Epithelial cell of esophagus (primary cell): ENCODE measurements around the gene RSPRY1.
"Not testable (repeated sequence)": the region's sequence is repeated elsewhere in the genome, so short reads cannot be mapped to it uniquely, and the experiment has no call there.

Experiments used
- DNase-seq: peaks from one replicate; pipeline ENCODE4 v3.0.0; 2010; ENCODE audit warnings: low read depth
- H3K4me3 ChIP-seq: 2 replicates; pipeline ENCODE4 v1.5.1; 2011; ENCODE audit warnings: mild to moderate bottlenecking, low read length, control low read depth
- TF ChIP-seq, protein P1 (sequence below): IDR thresholded peaks from 2 replicates; pipeline ENCODE4 v1.5.1; 2011; ENCODE audit warnings: low read depth, mild to moderate bottlenecking, low read length, control low read depth, inconsistent platforms; ENCODE audit not compliant: insufficient read depth; ENCODE audit errors: missing control alignments

The RSPRY1 gene

DNA sequence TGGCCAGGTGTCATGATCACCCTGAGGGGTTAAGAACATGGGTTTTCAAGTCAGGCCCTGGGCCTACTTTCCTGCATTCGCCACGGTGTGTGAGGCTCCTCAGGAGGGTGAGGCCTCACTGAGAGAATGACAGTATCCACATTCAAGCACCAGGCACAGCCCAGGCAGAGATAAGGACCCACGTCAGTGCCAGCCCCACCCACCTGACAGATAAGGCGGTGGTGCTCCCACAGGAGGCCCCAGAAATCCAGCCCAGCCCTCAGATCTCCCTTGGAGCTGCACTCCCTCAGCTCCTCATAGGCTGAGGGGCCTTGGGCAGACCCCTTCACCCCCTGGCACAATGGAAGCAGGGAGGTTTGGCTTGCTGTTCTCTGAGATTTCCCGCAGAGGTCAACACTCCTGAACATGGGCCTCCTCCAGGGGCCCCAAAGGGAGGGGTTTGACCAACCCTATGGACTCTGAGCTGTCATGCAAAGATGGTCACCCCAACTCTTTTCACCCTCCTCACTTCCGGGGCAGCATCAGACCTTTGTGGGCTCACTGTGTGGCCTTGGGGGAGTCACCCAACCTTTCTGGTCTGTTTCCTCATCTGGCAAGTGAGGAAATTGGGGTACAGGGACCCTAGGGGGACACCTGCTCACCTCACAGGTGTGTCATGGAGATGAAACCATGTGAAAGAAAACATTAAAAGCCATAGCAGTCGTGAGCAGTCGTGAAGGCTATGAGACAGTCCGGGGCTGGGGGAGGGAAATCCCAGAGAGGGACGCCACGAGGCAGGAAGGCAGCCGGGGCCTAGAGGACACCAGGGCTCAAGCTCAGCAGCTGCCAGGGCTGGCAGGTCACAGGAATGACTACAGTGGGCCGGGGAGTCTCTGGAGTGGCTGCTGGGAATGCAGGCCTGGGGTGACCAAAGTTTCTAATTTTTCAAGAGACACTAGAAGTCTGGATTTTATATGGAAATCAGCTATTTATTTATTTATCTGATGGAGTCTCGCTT, 83.0 kb downstream of the RSPRY1 start:
- no peak for DNase-seq
- H3K4me3 ChIP-seq: no peak overlapping the region
- TF ChIP-seq, protein P1, sequence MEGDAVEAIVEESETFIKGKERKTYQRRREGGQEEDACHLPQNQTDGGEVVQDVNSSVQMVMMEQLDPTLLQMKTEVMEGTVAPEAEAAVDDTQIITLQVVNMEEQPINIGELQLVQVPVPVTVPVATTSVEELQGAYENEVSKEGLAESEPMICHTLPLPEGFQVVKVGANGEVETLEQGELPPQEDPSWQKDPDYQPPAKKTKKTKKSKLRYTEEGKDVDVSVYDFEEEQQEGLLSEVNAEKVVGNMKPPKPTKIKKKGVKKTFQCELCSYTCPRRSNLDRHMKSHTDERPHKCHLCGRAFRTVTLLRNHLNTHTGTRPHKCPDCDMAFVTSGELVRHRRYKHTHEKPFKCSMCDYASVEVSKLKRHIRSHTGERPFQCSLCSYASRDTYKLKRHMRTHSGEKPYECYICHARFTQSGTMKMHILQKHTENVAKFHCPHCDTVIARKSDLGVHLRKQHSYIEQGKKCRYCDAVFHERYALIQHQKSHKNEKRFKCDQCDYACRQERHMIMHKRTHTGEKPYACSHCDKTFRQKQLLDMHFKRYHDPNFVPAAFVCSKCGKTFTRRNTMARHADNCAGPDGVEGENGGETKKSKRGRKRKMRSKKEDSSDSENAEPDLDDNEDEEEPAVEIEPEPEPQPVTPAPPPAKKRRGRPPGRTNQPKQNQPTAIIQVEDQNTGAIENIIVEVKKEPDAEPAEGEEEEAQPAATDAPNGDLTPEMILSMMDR: no peak

DNA sequence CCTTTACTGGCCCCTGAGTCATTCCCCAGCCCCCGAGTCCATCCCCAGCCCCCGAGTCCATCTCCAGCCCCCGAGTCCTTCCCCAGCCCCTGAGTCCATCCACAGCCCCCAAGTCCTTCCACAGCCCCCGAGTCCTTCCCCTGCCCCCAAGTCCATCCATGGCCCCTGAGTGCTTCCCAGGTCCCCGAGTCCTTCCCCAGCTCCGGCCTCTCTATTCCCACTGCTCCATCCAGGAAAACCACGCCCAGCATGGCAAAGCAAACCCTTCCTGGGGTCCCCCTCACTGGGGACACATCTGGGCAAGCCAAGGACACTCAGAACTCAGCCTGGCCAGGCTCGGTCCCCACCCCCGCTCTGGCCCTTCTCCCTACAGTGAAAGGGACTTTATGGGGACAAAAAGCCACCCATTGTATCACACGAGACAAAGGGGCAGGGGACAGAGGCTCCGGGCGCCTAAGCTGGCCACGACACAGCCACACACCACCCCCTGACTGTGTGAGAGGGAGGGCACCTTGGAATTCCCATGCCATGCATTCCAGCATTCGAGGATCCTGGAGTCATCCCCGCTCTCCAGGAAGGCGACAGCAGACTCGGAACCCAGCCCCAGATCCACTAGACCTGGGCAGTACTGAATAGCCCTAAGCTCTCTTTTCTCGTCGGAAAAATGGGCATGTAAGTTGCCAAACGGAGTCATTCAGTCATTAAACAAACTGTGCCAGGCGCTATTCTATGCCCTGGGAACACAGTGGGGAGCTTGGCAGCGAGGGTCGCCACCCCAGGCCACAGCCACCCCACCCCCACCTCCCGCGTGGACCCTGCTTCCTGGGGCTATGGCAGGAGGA, 84.3 kb downstream of the RSPRY1 start:
- DNase-seq: no peak
- H3K4me3 ChIP-seq: no peak overlapping the region
- TF ChIP-seq, protein P1: no peak

DNA sequence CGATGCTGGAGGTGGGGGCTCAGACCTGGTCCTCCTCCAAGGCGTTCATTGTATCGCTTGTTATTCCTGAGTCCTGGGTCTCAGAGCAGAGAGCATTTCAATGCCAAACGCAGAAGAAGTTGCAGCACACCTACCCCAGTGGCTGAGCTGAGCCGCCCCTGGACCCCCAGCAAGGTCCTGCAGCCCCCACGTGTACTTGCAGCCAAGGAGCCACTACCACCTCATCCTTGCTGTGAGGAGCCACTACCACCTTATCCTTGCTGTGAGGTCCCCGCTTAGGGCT, 84.9 kb downstream of the RSPRY1 start:
- no peak for DNase-seq
- TF ChIP-seq, protein P1: no peak
- H3K4me3 ChIP-seq: no peak overlapping the region

DNA sequence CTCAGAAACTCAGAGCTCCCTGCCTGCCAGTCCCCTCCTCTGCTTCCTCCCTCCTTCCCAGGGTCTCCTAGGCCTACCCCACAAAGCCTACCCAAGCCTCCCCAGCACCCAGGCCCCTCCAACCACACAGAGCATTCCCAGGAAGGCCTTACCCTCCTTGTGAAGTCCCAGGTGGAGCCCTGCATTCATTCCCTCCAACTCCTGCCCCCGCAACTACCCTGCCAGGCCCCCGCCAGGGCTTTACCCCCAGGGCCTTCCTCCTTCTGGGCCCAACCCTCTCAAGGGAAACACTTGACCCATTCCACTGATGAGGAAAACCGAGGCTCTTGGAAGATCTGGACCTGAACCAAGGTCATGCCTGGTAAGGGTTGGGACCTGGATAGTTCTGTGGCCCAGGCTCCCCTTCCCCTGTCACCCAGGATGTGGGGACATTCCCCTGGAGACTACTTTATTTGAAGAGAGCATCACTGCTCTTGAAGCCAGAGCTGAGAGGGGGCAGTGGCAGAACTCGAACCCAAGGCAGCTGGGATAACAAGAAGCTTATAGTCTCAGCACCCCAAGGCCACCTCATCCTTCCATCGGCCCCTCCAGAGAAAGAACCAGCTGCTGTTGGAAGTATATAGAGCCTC, 85.9 kb downstream of the RSPRY1 start:
- DNase-seq: no peak
- no peak overlapping the region for H3K4me3 ChIP-seq
- TF ChIP-seq, protein P1: no peak

DNA sequence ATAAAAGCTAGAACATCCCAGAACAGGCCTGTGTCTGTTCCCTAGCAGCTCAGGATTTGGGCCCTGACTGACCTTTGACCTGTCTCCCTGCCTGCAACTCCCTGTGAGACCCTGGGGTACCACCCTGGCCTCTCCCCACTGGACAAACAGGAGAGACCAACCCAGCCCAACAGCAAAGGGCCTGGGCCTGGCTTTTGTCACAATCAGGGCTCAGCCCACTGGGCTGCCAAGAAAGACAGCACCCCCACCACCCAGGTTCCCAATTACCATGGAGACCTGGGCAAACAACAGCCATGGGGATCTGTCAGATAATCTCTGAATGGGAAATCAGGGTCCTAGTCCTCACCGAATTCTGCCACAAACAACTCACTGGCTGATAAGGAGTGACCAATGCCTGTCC, 87.2 kb downstream of the RSPRY1 start:
- no peak overlapping the region for H3K4me3 ChIP-seq
- DNase-seq: no peak
- TF ChIP-seq, protein P1: no peak

DNA sequence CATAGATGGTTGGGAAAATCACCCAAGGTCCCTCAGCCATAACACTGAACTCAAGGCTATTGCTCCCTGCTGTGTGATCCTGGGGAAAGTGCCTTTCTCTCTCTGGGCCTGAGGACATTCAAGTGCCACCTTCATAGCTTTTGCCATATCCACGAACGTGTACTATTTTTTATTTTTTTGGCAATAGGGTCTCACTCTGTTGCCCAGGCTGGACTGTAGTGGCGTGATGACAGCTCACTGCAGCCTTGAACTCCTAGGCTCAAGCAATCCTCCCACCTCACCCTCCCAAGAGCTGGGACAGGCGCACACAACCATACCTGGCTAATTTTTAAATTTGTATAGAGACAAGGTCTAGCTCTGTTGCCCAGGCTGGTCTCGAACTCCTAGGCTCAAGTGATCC, 87.7 kb downstream of the RSPRY1 start:
- DNase-seq: no peak
- TF ChIP-seq, protein P1: no peak
- no peak overlapping the region for H3K4me3 ChIP-seq

DNA sequence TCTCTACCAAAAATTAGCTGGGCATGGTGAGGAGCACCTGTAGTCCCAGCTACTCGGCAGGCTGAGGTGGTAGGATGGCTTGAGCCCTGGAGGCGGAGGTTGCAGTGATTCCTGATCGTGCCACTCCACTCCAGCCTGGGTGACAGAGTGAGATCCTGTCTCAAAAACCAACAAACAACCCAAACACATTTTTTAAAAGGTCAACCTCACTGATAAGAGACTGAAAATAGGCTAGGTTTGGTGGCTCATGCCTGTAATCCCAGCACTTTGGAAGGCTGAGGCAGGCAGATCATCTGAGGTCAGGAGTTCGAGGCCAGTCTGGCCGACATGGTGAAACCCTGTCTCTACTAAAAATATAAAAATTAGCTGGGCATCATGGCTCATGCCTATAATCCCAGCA, 89.8 kb downstream of the RSPRY1 start:
- not testable (repeated sequence) for H3K4me3 ChIP-seq, DNase-seq
